Muscle layer of duodenum (tissue), 2 donors: Measurements from ENCODE around the gene GAS2.
A peak's percentile ranks its signal among the peaks of the same experiment; 100 is the strongest.

Experiments used
- H3K27ac ChIP-seq: one replicate; pipeline ENCODE4 v1.7.0; 2013; ENCODE audit warnings: mild to moderate bottlenecking, low read length
- H3K27me3 ChIP-seq: one replicate; pipeline ENCODE4 v1.7.0; 2013; ENCODE audit warnings: low read depth, mild to moderate bottlenecking, control low read depth, low read length
- H3K36me3 ChIP-seq, 2 donors: one replicate each; pipeline ENCODE4 v1.7.0; 2013; ENCODE audit warnings: low read length in 2 of 2, control low read depth in 1 of 2, mild to moderate bottlenecking in 1 of 2; ENCODE audit not compliant: insufficient read depth in 2 of 2, control insufficient read depth in 1 of 2
- H3K4me1 ChIP-seq, 2 donors: one replicate each; pipeline ENCODE4 v1.7.0; 2013; ENCODE audit warnings: low read length in 2 of 2, mild to moderate bottlenecking in 2 of 2, control low read depth in 1 of 2, moderate library complexity in 1 of 2; ENCODE audit not compliant: insufficient read depth in 2 of 2, control insufficient read depth in 1 of 2
- H3K4me3 ChIP-seq, 2 donors: one replicate each; pipeline ENCODE4 v1.7.0; 2013; ENCODE audit warnings: low read length in 2 of 2, low read depth in 1 of 2, mild to moderate bottlenecking in 1 of 2
- H3K9me3 ChIP-seq, 2 donors: one replicate each; pipeline ENCODE4 v1.7.0; 2013; ENCODE audit warnings: low read length in 2 of 2, control low read depth in 1 of 2, mild to moderate bottlenecking in 1 of 2; ENCODE audit not compliant: control insufficient read depth in 1 of 2
- donor health status: healthy.

The GAS2 gene

DNA sequence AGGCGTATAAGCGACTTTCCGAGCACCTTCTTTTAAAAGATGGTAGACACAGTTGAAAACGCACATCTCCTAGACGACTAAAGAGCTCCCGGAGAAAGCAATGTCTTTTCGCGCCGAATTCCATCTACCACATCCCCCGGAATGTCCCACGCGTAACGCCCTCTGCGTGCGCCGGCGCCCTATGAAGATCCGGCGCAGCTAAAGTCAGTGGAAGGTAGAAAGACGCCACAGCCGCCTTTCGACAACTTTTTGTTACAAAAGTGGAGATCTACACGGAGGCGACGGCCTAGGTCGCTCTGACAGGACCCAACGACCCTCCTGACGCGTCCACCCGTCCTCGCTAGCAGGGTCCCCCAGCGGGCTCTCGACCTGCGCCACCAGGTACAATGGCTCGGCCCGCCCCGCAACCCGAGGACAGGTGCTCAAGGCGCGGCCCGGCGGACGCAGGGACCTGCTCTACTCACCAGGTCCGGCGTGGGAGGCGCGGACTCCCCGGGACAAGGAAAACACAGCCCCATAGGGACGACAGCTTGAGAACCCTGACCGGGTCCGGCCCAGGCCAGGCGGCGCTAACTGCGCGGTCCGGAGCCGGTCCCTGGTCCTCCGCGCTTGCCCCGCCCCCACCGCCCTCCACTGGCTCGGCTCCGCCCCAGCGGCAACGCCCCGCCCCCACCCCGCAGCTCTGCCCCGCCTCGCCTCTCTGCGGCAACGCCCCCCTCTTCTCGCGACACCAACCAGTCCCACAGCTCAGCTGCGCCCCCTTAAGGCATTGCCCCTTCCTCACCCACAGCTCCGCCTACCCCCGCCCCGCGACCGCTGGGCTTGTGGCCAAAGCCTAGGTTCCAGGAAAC is 163.0 kb downstream of the GAS2 start, which contains the start of gene SVIP:
Gene SVIP (minus strand): TSS at position 571 of the 851 bp plus-strand sequence. CDS start 53 bp downstream, at position 518.
- no peaks in the 10 kb centered on the region for H3K27me3 ChIP-seq
- H3K27ac ChIP-seq = peak within 1 kb of the TSS; percentile 55
- peaks cover 0 to 10% of the 10 kb centered on the region in 2 donors for H3K4me1 ChIP-seq
- H3K4me3 ChIP-seq = peak within 1 kb of the TSS; percentile 68 to 87
- H3K9me3 ChIP-seq = no peaks in the 10 kb centered on the region
- H3K36me3 ChIP-seq = peaks cover 8 to 17% of the 10 kb centered on the region in 2 donors

DNA sequence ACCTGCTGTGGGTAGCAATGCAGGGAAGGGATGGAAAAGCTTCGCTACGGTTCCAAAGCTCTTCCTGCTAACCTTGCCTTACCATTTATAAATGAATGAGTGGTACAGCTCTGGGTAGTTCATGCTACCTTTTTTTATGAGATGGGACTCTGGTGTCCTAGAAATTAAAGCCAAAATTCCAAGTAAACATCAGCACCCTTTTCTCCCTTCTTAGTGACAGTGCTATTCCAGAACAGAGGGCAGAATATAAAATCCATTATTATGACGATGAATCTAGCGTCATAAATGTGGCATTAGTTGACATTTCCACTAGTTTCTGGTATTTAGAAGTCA is 163.6 kb downstream of the GAS2 start:
- peak overlapping the region; percentile 54 for H3K27ac ChIP-seq
- H3K4me1 ChIP-seq = peaks cover 0 to 10% of the 10 kb centered on the region in 2 donors
- H3K4me3 ChIP-seq = peak overlapping the region; percentile 68 to 87
- H3K9me3 ChIP-seq = no peaks in the 10 kb centered on the region
- no peaks in the 10 kb centered on the region for H3K27me3 ChIP-seq
- peaks cover 3 to 12% of the 10 kb centered on the region in 2 donors for H3K36me3 ChIP-seq

DNA sequence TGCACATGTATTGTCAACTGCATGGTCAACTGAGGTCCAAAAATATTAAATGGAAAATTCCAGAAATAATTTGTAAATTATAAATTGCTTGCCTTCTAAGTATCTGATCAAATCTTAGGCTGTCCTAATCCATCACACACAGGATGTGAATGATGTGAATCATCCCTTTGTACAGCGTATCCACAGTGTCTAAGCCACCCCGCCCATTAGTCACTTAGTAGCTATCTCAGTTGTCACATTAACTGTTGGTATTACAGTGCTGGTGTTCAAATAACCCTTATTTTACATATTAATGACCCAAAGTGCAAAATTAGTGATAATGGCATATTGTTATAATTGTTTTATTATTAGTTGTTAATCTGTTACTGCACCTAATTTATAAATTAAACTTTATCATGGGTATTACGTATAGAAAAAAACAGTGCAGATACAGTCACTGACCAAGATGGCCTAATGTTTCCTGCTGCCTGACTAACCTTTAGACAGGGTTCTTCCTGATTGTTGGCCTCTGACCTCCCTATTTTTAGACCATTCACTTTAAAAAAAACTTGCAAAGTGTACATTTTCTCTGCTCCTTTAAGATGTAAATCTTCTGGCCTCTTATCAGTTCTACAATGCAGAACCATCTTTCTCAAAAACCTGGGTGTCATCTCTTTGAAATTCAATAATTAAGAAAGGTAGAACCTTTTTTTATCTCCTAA is 166.1 kb downstream of the GAS2 start:
- H3K4me3 ChIP-seq = no peak overlapping the region
- H3K4me1 ChIP-seq = peaks cover 0 to 10% of the 10 kb centered on the region in 2 donors
- H3K27me3 ChIP-seq = no peaks in the 10 kb centered on the region
- H3K27ac ChIP-seq = no peak overlapping the region
- no peaks in the 10 kb centered on the region for H3K9me3 ChIP-seq
- H3K36me3 ChIP-seq = no peaks in the 10 kb centered on the region

DNA sequence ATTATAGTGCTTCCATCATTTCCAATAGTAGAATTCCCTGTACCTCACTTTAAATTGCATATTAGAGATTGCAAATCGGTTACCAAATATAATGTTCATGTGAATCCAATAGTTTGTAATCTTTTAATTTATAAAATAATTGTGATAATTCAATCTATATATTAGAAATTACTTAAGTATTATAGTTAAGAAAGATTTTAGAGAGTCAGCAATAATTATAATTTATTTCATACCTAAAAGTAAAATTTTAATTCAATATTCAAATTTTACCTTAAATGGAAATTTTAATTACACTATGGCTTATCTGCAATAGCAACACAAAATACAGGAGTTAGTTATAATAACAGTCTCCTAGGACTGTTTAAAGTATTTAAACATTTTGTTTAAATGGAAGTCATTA is 180.3 kb downstream of the GAS2 start:
- H3K9me3 ChIP-seq = no peaks in the 10 kb centered on the region
- no peaks in the 10 kb centered on the region for H3K36me3 ChIP-seq
- no peak overlapping the region for H3K4me3 ChIP-seq

DNA sequence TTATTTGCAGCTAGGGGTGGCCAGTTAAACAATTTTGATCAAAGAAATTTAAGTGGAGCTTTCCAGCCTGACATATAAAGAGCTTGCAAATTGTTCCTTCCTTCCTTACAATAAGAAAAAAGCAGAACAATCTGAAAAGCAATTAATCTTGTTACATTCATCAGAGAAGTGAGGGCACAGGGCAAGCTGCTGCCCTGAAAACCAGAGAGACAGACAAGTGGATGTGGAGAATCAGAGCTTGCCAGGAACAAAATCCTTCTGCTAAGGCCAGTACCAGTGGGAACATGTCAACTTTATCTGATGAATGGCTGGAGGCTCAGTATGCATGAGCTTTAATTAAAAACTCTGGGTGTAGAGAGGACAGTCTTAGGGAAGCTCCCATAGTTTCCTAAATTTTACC is 185.1 kb downstream of the GAS2 start:
- no peaks in the 10 kb centered on the region for H3K4me1 ChIP-seq
- H3K4me3 ChIP-seq = no peak overlapping the region
- H3K36me3 ChIP-seq = no peaks in the 10 kb centered on the region
- H3K9me3 ChIP-seq = no peaks in the 10 kb centered on the region
- H3K27me3 ChIP-seq = no peaks in the 10 kb centered on the region
- H3K27ac ChIP-seq = no peak overlapping the region

More for the DNA sequence above, 180.3 kb downstream of the GAS2 start:
- Histone ChIP-seq H3K27me3 (no peaks in the 10 kb centered on the region), H3K27ac (no peak overlapping the region), H3K4me1 (no peaks in the 10 kb centered on the region)

DNA sequence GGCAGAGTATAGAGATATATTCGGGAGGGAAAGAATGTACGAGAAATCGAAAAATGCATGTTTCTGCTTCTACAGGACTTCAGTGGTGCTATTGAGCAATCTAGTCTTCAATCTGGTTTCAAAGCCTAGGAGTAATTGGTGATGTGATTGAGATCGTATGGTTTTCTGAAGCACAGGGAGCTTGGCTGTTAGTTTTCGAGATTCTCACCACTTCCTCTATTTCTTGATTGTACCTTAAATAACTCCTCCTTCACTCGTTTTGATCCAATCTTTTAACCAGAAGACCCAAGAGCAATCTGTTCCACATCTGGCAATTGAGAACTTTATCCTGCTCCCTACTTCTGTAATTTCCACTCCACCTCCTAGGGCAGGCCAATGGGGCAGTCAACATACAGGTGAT is 193.3 kb downstream of the GAS2 start:
- H3K36me3 ChIP-seq = no peaks in the 10 kb centered on the region
- no peaks in the 10 kb centered on the region for H3K9me3 ChIP-seq
- no peaks in the 10 kb centered on the region for H3K27me3 ChIP-seq
- H3K27ac ChIP-seq = no peak overlapping the region
- H3K4me3 ChIP-seq = no peak overlapping the region
- H3K4me1 ChIP-seq = no peaks in the 10 kb centered on the region

DNA sequence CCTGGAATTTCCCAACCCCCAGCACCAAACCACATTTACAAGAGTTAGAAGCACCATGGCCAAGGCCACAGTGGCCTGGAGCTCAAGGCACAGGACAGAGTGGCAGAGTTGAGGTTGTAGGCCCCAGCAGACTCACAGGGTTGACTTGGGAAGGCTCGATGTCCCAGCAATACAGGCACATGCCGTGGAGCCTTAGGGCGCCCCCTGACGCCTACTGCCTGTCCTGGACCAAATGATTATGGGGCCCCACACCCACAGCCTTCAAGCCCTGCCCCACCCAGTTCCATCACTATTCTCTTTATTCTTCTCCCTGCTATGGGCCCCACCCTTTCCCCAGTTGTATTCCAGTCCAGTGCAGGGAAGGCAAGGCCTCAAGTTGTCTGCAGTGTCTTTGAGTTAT is 193.8 kb downstream of the GAS2 start, which contains the start of gene CCDC179:
Gene CCDC179 (minus strand): TSS at position 234 of the 400 bp plus-strand sequence. CDS start 53 bp downstream, at position 181.
- no peak within 1 kb of the TSS for H3K27ac ChIP-seq
- H3K36me3 ChIP-seq = no peaks in the 10 kb centered on the region
- no peak within 1 kb of the TSS for H3K4me3 ChIP-seq
- no peaks in the 10 kb centered on the region for H3K27me3 ChIP-seq
- H3K4me1 ChIP-seq = no peaks in the 10 kb centered on the region
- no peaks in the 10 kb centered on the region for H3K9me3 ChIP-seq
